Keratinocyte (primary cell): ENCODE measurements around the gene TPRN. TPM values are rescaled to one million over a fixed set of nuclear protein-coding genes. Genes with fewer than 3 reads are reported as not detected.

ENCODE experiments used
- DNase-seq: peaks from one replicate; pipeline ENCODE4 v3.0.0-alpha.2; 2011; ENCODE audit warnings: low read depth, missing footprints, low spot score
- FAIRE-seq: peaks from 2 replicates; lab custom pipeline; 2011; peaks lifted over from hg19 to GRCh38; lab: Jason Lieb, UNC
- H2AFZ ChIP-seq: 2 replicates; pipeline ENCODE4 v1.6.0; 2012; ENCODE audit warnings: low read length, control low read depth, inconsistent platforms; ENCODE audit not compliant: control insufficient read depth
- H3K27ac ChIP-seq: 2 replicates; pipeline ENCODE4 v1.5.1; 2011; ENCODE audit warnings: low read length; ENCODE audit not compliant: control insufficient read depth, insufficient read depth
- H3K27me3 ChIP-seq: 3 replicates; pipeline ENCODE4 v1.6.0; 2011; ENCODE audit warnings: low read length; ENCODE audit not compliant: control insufficient read depth, insufficient read depth; ENCODE audit errors: extremely low read depth
- H3K36me3 ChIP-seq, 2 experiments: 2 replicates in 1 of 2; 3 replicates in 1 of 2; pipeline ENCODE4 v1.5.1; 2011; ENCODE audit warnings: low read length in 2 of 2, mild to moderate bottlenecking in 1 of 2; ENCODE audit not compliant: control insufficient read depth in 2 of 2, insufficient read depth in 2 of 2; ENCODE audit errors: extremely low read depth in 1 of 2
- H3K4me1 ChIP-seq: 3 replicates; pipeline ENCODE4 v1.5.1; 2011; ENCODE audit warnings: low read length; ENCODE audit not compliant: control insufficient read depth, insufficient read depth; ENCODE audit errors: extremely low read depth
- H3K4me2 ChIP-seq: 3 replicates; pipeline ENCODE4 v1.6.0; 2011; ENCODE audit warnings: low read depth, low read length; ENCODE audit not compliant: control insufficient read depth, insufficient read depth; ENCODE audit errors: extremely low read depth
- H3K4me3 ChIP-seq, 3 experiments: fragments of 200-600 bp in 1 of 3; sonication (generic) in 1 of 3; 2 replicates in 2 of 3; 3 replicates in 1 of 3; pipeline ENCODE4 v1.5.1; 2011 to 2016; ENCODE audit warnings: low read length in 3 of 3, mild to moderate bottlenecking in 3 of 3, control low read depth in 2 of 3, inconsistent platforms in 1 of 3, low read depth in 1 of 3, mixed read lengths in 1 of 3, mixed run types in 1 of 3, moderate library complexity in 1 of 3; ENCODE audit not compliant: control insufficient read depth in 2 of 3, insufficient read depth in 2 of 3; ENCODE audit errors: extremely low read depth in 1 of 3
- H3K79me2 ChIP-seq: 2 replicates; pipeline ENCODE4 v1.6.0; 2012; ENCODE audit warnings: low read length; ENCODE audit not compliant: control insufficient read depth, insufficient read depth
- H3K9ac ChIP-seq: 3 replicates; pipeline ENCODE4 v1.6.0; 2011; ENCODE audit warnings: low read length; ENCODE audit not compliant: control insufficient read depth, insufficient read depth; ENCODE audit errors: extremely low read depth
- H3K9me1 ChIP-seq: 3 replicates; pipeline ENCODE4 v1.6.0; 2011; ENCODE audit warnings: low read length; ENCODE audit not compliant: control insufficient read depth, insufficient read depth; ENCODE audit errors: extremely low read depth
- H3K9me3 ChIP-seq: 2 replicates; pipeline ENCODE4 v1.5.1; 2012; ENCODE audit warnings: low read depth, low read length; ENCODE audit not compliant: control insufficient read depth
- H4K20me1 ChIP-seq: 3 replicates; pipeline ENCODE4 v1.6.0; 2011; ENCODE audit warnings: low read length; ENCODE audit not compliant: control insufficient read depth, insufficient read depth; ENCODE audit errors: extremely low read depth
- EZH2 ChIP-seq: IDR thresholded peaks from one replicate; pipeline ENCODE4 v1.6.1; 2012; ENCODE audit warnings: inconsistent platforms, mild to moderate bottlenecking, low read length, moderate library complexity
- dilution Hi-C: fragments of 300-500 bp; cut with MboI; formaldehyde crosslinking; loops from one replicate; pipeline ENCODE4 v1.7.0; 2020; ENCODE audit warnings: low sequenced_read_pairs; ENCODE audit not compliant: extremely low pct_ligation_motif_present
- polyA plus RNA-seq, 5 experiments: library from polyadenylated mRNA; depleted of rRNA in 3 of 5; stranded (reverse) in 3 of 5; stranded (forward) in 1 of 5; unstranded in 1 of 5; fragments of >200 nt; gene quantifications; 1 replicate in 1 of 5; 2 replicates in 3 of 5; 3 replicates in 1 of 5; pipeline versions ENCODE4 v1.2.1 to v1.2.3, GENCODE V29; 2011 to 2012; ENCODE audit warnings: missing spikeins in 2 of 5, low read depth in 1 of 5, low replicate concordance in 1 of 5
- TF ChIP-seq, protein P1 (sequence below), 3 experiments: IDR thresholded peaks in 1 of 3; conservative IDR thresholded peaks in 1 of 3; optimal IDR thresholded peaks in 1 of 3; 2 replicates in 2 of 3; 3 replicates in 1 of 3; pipeline versions ENCODE3 to v1.5.1; 2011; ENCODE audit warnings: low read length in 3 of 3, mild to moderate bottlenecking in 3 of 3, moderate library complexity in 2 of 3, control low read depth in 1 of 3, inconsistent platforms in 1 of 3; ENCODE audit not compliant: insufficient read depth in 2 of 3; ENCODE audit errors: extremely low read depth in 1 of 3

The TPRN gene
- polyA plus RNA-seq, 1 donor (not counting 4 experiments of a cell fraction or from before 2014, with no cell fraction given): 1.1 TPM

- Histone ChIP-seq H3K9me3 (no peaks in the 10 kb centered on the region), H3K27me3 (peaks cover 49% of the 10 kb centered on the region)
- dilution Hi-C loops: no loop called here
These were observed 25.1 kb downstream of the TPRN start for GRCh38 chr9:137175345-137175961.

DNA sequence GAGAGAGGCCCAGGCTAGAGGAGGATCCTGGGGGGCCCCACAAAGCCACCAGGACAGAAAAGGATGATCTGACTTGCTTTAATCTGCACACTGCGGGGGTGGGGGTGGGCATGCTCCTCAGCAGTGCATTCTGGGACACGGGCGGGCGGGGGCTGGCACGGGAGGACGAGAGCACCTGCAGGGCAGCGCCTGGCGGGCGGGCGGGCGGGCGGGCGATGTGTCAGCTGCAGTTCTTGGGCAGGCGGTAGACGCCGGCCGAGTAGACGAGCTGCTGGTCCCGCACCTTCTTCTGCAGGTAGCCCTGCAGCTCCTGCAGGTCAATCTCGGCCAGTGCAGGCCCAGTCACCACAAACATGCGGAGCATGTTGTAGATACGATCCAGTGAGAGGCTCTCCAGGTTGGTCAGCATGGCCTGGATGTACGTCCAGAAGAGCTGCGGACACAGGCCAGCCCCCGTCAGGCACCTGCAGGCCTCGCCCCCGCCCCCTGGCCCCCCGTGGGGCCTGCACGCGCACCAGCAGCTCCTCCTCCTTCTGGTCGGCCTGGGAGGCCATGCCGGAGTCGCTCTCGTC lies 25.7 kb downstream of the TPRN start:
- TF ChIP-seq EZH2: no peak
- TF ChIP-seq, protein P1, sequence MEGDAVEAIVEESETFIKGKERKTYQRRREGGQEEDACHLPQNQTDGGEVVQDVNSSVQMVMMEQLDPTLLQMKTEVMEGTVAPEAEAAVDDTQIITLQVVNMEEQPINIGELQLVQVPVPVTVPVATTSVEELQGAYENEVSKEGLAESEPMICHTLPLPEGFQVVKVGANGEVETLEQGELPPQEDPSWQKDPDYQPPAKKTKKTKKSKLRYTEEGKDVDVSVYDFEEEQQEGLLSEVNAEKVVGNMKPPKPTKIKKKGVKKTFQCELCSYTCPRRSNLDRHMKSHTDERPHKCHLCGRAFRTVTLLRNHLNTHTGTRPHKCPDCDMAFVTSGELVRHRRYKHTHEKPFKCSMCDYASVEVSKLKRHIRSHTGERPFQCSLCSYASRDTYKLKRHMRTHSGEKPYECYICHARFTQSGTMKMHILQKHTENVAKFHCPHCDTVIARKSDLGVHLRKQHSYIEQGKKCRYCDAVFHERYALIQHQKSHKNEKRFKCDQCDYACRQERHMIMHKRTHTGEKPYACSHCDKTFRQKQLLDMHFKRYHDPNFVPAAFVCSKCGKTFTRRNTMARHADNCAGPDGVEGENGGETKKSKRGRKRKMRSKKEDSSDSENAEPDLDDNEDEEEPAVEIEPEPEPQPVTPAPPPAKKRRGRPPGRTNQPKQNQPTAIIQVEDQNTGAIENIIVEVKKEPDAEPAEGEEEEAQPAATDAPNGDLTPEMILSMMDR (optimal IDR thresholded peaks at IDR 0.05 in 1 of 3, IDR thresholded peaks at IDR 0.05 in 1 of 3, conservative IDR thresholded peaks at IDR 0.05 in 1 of 3; ENCODE audit: extremely low read depth in 1 of 3, insufficient read depth in 2 of 3, low read length in 3 of 3): peak in 1 of 3 experiments; percentile 14
- FAIRE-seq: no peak

More at GRCh38 chr9:137175345-137175961, 25.1 kb downstream of the TPRN start:
- Histone ChIP-seq H3K4me2 (no peak overlapping the region), H3K36me3 (no peaks in the 10 kb centered on the region), H2AFZ (no peak overlapping the region), H4K20me1 (peaks cover 10% of the 10 kb centered on the region), H3K4me1 (no peaks in the 10 kb centered on the region), H3K4me3 (no peak overlapping the region), H3K27ac (no peak overlapping the region), H3K79me2 (no peaks in the 10 kb centered on the region), H3K9ac (no peak overlapping the region), H3K9me1 (no peaks in the 10 kb centered on the region)
- DNase-seq: no peak
- FAIRE-seq: no peak
- TF ChIP-seq, protein P1 (optimal IDR thresholded peaks at IDR 0.05 in 1 of 3, IDR thresholded peaks at IDR 0.05 in 1 of 3, conservative IDR thresholded peaks at IDR 0.05 in 1 of 3; ENCODE audit: extremely low read depth in 1 of 3, insufficient read depth in 2 of 3, low read length in 3 of 3): peak in 2 of 3 experiments; percentile 39 to 40
- TF ChIP-seq EZH2: peak; percentile 75

More for the DNA sequence above, 25.7 kb downstream of the TPRN start:
- DNase-seq: no peak
- Histone ChIP-seq H3K9me3 (no peaks in the 10 kb centered on the region), H3K27ac (no peak overlapping the region), H3K4me1 (no peaks in the 10 kb centered on the region), H4K20me1 (peaks cover 14% of the 10 kb centered on the region), H3K27me3 (peaks cover 55% of the 10 kb centered on the region), H3K79me2 (no peaks in the 10 kb centered on the region), H3K9ac (no peak overlapping the region), H3K9me1 (no peaks in the 10 kb centered on the region), H3K4me3 (no peak overlapping the region), H3K36me3 (no peaks in the 10 kb centered on the region), H3K4me2 (no peak overlapping the region), H2AFZ (no peak overlapping the region)
- dilution Hi-C loops: no loop called here
